Breast epithelium (tissue), 4 donors: ENCODE data around the gene MTREX. TPM values are rescaled to one million over a fixed set of nuclear protein-coding genes. Genes with fewer than 3 reads are reported as not detected.

ENCODE experiments used
- DNase-seq, 2 donors: peaks; one replicate each; pipeline ENCODE4 v3.0.0-alpha.2; 2019; ENCODE audit warnings: low spot score in 2 of 2
- H3K27ac ChIP-seq, 2 donors: fragments of 200-600 bp; sonication (generic) in 1 of 2; one replicate each; pipeline ENCODE4 v1.5.1; 2016 to 2019; ENCODE audit warnings: mild to moderate bottlenecking in 1 of 2
- H3K27me3 ChIP-seq, 2 donors: fragments of 200-600 bp; sonication (generic) in 1 of 2; one replicate each; pipeline versions ENCODE4 v1.5.1 to v1.6.0; 2017 to 2019; ENCODE audit warnings: control low read depth in 1 of 2, mild to moderate bottlenecking in 1 of 2
- H3K36me3 ChIP-seq: fragments of 200-600 bp; one replicate; pipeline ENCODE4 v1.5.1; 2019
- H3K4me1 ChIP-seq, 2 donors: fragments of 200-600 bp; sonication (generic); one replicate each; pipeline ENCODE4 v1.5.1; 2016 to 2019; ENCODE audit warnings: control low read depth in 1 of 2
- H3K4me3 ChIP-seq, 3 donors: fragments of 200-600 bp; sonication (generic); 1 replicate in 2 of 3; 2 replicates in 1 of 3; pipeline ENCODE4 v1.5.1; 2016 to 2019; ENCODE audit warnings: mild to moderate bottlenecking in 3 of 3, moderate library complexity in 2 of 3
- H3K9me3 ChIP-seq, 2 donors: fragments of 200-600 bp; sonication (generic) in 1 of 2; one replicate each; pipeline ENCODE4 v1.5.1; 2016 to 2019; ENCODE audit warnings: control low read depth in 1 of 2
- CTCF ChIP-seq, 3 donors: fragments of 450-650 bp; IDR thresholded peaks; one replicate each; pipeline ENCODE4 v1.5.1; 2016 to 2017; ENCODE audit warnings: antibody characterized with exemption in 3 of 3, mild to moderate bottlenecking in 3 of 3, moderate library complexity in 3 of 3
- POLR2A ChIP-seq: fragments of 450-650 bp; IDR thresholded peaks from one replicate; pipeline ENCODE4 v1.6.1; 2016; ENCODE audit warnings: antibody characterized with exemption, mild to moderate bottlenecking, moderate library complexity
- POLR2AphosphoS5 ChIP-seq, 3 donors: sonication (generic); formaldehyde crosslinking; IDR thresholded peaks; one replicate each; pipeline ENCODE4 v1.6.1; 2017; ENCODE audit warnings: antibody characterized with exemption in 3 of 3
- intact Hi-C: fragments of 100-400 bp; cut with DNase I; formaldehyde crosslinking; loops from one replicate; pipeline ENCODE4 v1.15.1; 2023; ENCODE audit warnings: low total_unique reads
- total RNA-seq, 3 donors: library from RNA; depleted of rRNA; stranded (reverse); fragments of >200 nt; gene quantifications; one replicate each; pipeline ENCODE4 v1.1.0, GENCODE V29; 2016

The MTREX gene
- total RNA-seq, 3 donors from 2014 or later = 95.7 to 107 (median 98.8) TPM

- H3K27me3 ChIP-seq = no peaks in the 10 kb centered on the region
- H3K4me1 ChIP-seq = no peaks in the 10 kb centered on the region
- H3K27ac ChIP-seq = no peak overlapping the region
- H3K36me3 ChIP-seq = no peaks in the 10 kb centered on the region
- no peaks in the 10 kb centered on the region for H3K9me3 ChIP-seq
- TF ChIP-seq POLR2AphosphoS5 (IDR thresholded peaks at IDR 0.05) (no peak), POLR2A (no peak), CTCF (IDR thresholded peaks at IDR 0.05) (no peak)
- DNase-seq = no peak
- H3K4me3 ChIP-seq = no peak overlapping the region
- intact Hi-C loops = loop anchor here (5.0 kb wide), 2 partner anchors 617 to 1022 kb away; no protein-coding TSS in a partner anchor
Observed at GRCh38 chr5:55469839-55470238, 162.1 kb downstream of the MTREX start.

GRCh38 chr5:55470282-55470681 is 162.5 kb downstream of the MTREX start:
- Histone ChIP-seq H3K9me3 (no peaks in the 10 kb centered on the region), H3K4me3 (no peak overlapping the region), H3K4me1 (no peaks in the 10 kb centered on the region), H3K27me3 (no peaks in the 10 kb centered on the region), H3K27ac (no peak overlapping the region), H3K36me3 (no peaks in the 10 kb centered on the region)
- TF ChIP-seq POLR2A = no peak
- no peak for TF ChIP-seq CTCF (IDR thresholded peaks at IDR 0.05)
- TF ChIP-seq POLR2AphosphoS5 (IDR thresholded peaks at IDR 0.05) = no peak
- intact Hi-C loops = loop anchor here (5.0 kb wide), 2 partner anchors 617 to 1022 kb away; no protein-coding TSS in a partner anchor
- no peak for DNase-seq

GRCh38 chr5:55471468-55471867 is 163.7 kb downstream of the MTREX start:
- Histone ChIP-seq H3K9me3 (no peaks in the 10 kb centered on the region), H3K36me3 (no peaks in the 10 kb centered on the region), H3K4me1 (no peaks in the 10 kb centered on the region), H3K27me3 (no peaks in the 10 kb centered on the region), H3K4me3 (no peak overlapping the region), H3K27ac (no peak overlapping the region)
- no peak for DNase-seq
- intact Hi-C loops = loop anchor here (5.0 kb wide), 2 partner anchors 616 to 1021 kb away; no protein-coding TSS in a partner anchor
- TF ChIP-seq POLR2A = no peak
- no peak for TF ChIP-seq CTCF (IDR thresholded peaks at IDR 0.05)
- TF ChIP-seq POLR2AphosphoS5 (IDR thresholded peaks at IDR 0.05) = no peak

- no peaks in the 10 kb centered on the region for H3K27me3 ChIP-seq
- H3K27ac ChIP-seq = no peak overlapping the region
- TF ChIP-seq POLR2A (no peak), POLR2AphosphoS5 (IDR thresholded peaks at IDR 0.05) (no peak), CTCF (IDR thresholded peaks at IDR 0.05) (no peak)
- H3K4me3 ChIP-seq = no peak overlapping the region
- H3K9me3 ChIP-seq = no peaks in the 10 kb centered on the region
- no peaks in the 10 kb centered on the region for H3K36me3 ChIP-seq
- H3K4me1 ChIP-seq = no peaks in the 10 kb centered on the region
- intact Hi-C loops = loop anchor here (5.0 kb wide), 2 partner anchors 615 to 1020 kb away; no protein-coding TSS in a partner anchor
- no peak for DNase-seq
Observed at GRCh38 chr5:55472642-55473041, 164.9 kb downstream of the MTREX start.

Other genes with a start within 250 kb of the MTREX start
- 1 to 10 TPM in 2 of 3 donors, not detected in 1; 1.0 to 1.6 TPM for gene GZMA, start 205.3 kb upstream of the MTREX start, total RNA-seq
- gene GPX8, start 147.8 kb upstream of the MTREX start, total RNA-seq = 10 to 100 TPM; 14.4 to 24.9 (median 21.0) TPM
- not detected for gene CDC20B, start 134.8 kb upstream of the MTREX start, total RNA-seq
- under 1 TPM in 2 of 3 donors, not detected in 1; 0.73 to 0.98 TPM for gene MCIDAS, start 80.7 kb upstream of the MTREX start, total RNA-seq
- 1 to 10 TPM in 2 of 3 donors, under 1 TPM in 1; 0.32 to 4.3 (median 3.2) TPM for gene CCNO, start 74.4 kb upstream of the MTREX start, total RNA-seq
- 10 to 100 TPM; 28.3 to 40.1 (median 31.1) TPM for gene DHX29, start 295 bp upstream of the MTREX start, total RNA-seq
- 100 to 1,000 TPM; 177 to 339 (median 237) TPM for gene PLPP1, start 227.0 kb downstream of the MTREX start, total RNA-seq